MCF 10A (cell line): ENCODE data around the gene SPATA9. TPM values are rescaled to one million over a fixed set of nuclear protein-coding genes. Genes with fewer than 3 reads are reported as not detected.
"Not testable (repeated sequence)": the region's sequence is repeated elsewhere in the genome, so short reads cannot be mapped to it uniquely, and the experiment has no call there.

Source experiments
- BruUV-seq: library from RNA; stranded (reverse); fragments of 400-500 nt; replicated peaks from 2 replicates; lab custom pipeline; 2021; lab: Mats Ljungman, UMichigan
- CTCF ChIA-PET: fragments of 300-600 bp; sonication (Branson Sonifier 250); formaldehyde crosslinking; extraction: SDS; loops from one replicate; lab custom pipeline; 2021; ENCODE audit warnings: antibody characterized with exemption, inconsistent platforms; lab: Yijun Ruan, JAX
- POLR2A ChIA-PET: fragments of 300-600, 350-650 bp; sonication (Branson Sonifier 250); formaldehyde crosslinking; extraction: SDS; loops from one replicate; lab custom pipeline; 2020; ENCODE audit warnings: antibody characterized with exemption, inconsistent platforms; lab: Yijun Ruan, JAX
- DNase-seq: peaks from one replicate; pipeline ENCODE4 v3.0.0-alpha.2; 2018; ENCODE audit not compliant: unreplicated experiment
- H3K27ac Mint-ChIP-seq: one replicate; pipeline ENCODE4 v1.8.0; 2022; ENCODE audit warnings: mild to moderate bottlenecking, low read depth, mixed read lengths; ENCODE audit not compliant: unreplicated experiment
- H3K27me3 Mint-ChIP-seq: one replicate; pipeline ENCODE4 v1.8.0; 2022; ENCODE audit warnings: mixed read lengths; ENCODE audit not compliant: insufficient read depth, unreplicated experiment
- H3K36me3 Mint-ChIP-seq: one replicate; pipeline ENCODE4 v1.8.0; 2022; ENCODE audit warnings: mild to moderate bottlenecking, moderate library complexity, mixed read lengths; ENCODE audit not compliant: insufficient read depth, unreplicated experiment
- H3K4me1 Mint-ChIP-seq: one replicate; pipeline ENCODE4 v1.8.0; 2022; ENCODE audit warnings: mixed read lengths; ENCODE audit not compliant: insufficient read depth, unreplicated experiment
- H3K4me3 Mint-ChIP-seq: one replicate; pipeline ENCODE4 v1.8.0; 2022; ENCODE audit warnings: mild to moderate bottlenecking, moderate library complexity, mixed read lengths; ENCODE audit not compliant: unreplicated experiment
- H3K9me3 Mint-ChIP-seq: one replicate; pipeline ENCODE4 v1.8.0; 2022; ENCODE audit warnings: mixed read lengths; ENCODE audit not compliant: unreplicated experiment
- CTCF ChIP-seq: fragments of 200-600 bp; IDR thresholded peaks from one replicate; pipeline ENCODE4 v1.8.0; 2022; ENCODE audit warnings: antibody characterized with exemption, mild to moderate bottlenecking; ENCODE audit not compliant: unreplicated experiment
- intact Hi-C: fragments of 100-400 bp; cut with micrococcal nuclease; formaldehyde crosslinking; loops from 2 replicates; pipeline ENCODE4 v1.14.1; 2022
- total RNA-seq: library from RNA; stranded (reverse); gene quantifications from 2 replicates; pipeline ENCODE4 v1.2.3, GENCODE V29; 2022

The SPATA9 gene
- total RNA-seq, 1 experiment from 2014 or later = not detected

- no peaks in the 10 kb centered on the region for H3K27me3 Mint-ChIP-seq
- no TSS peak for BruUV-seq
- H3K9me3 Mint-ChIP-seq = no peaks in the 10 kb centered on the region
- H3K27ac Mint-ChIP-seq = no peak overlapping the region
- no peak for TF ChIP-seq CTCF
- DNase-seq = no peak
- no peaks in the 10 kb centered on the region for H3K4me1 Mint-ChIP-seq
- H3K4me3 Mint-ChIP-seq = no peak overlapping the region
- CTCF ChIA-PET = interaction anchor here (0.9 to 2.2 kb wide), 4 partner anchors 10 to 212 kb away, joined by 3 to 8 read pairs (median 6); no protein-coding TSS in a partner anchor
- POLR2A ChIA-PET = interaction anchor here (1.2 kb wide), 1 partner anchor 13 kb away, joined by 3 read pairs; the partner anchor contains the start of gene RFESD
- peaks cover 11% of the 10 kb centered on the region for H3K36me3 Mint-ChIP-seq
- intact Hi-C loops = no loop called here
Measured at GRCh38 chr5:95634081-95634480, 48.7 kb downstream of the SPATA9 start.

- Mint-ChIP-seq H3K4me3 (no peak overlapping the region), H3K27ac (no peak overlapping the region), H3K4me1 (no peaks in the 10 kb centered on the region), H3K9me3 (no peaks in the 10 kb centered on the region), H3K27me3 (no peaks in the 10 kb centered on the region), H3K36me3 (peaks cover 11% of the 10 kb centered on the region)
- CTCF ChIA-PET = interaction anchor here (0.9 to 2.2 kb wide), 3 partner anchors 10 to 213 kb away, joined by 3 to 8 read pairs (median 4); no protein-coding TSS in a partner anchor
- DNase-seq = no peak
- intact Hi-C loops = no loop called here
- POLR2A ChIA-PET = no interaction called here
- no peak for TF ChIP-seq CTCF
- BruUV-seq = no TSS peak
Measured at GRCh38 chr5:95633671-95634070, 49.1 kb downstream of the SPATA9 start.

- H3K9me3 Mint-ChIP-seq, POLR2A ChIA-PET, BruUV-seq, H3K27me3 Mint-ChIP-seq, CTCF ChIA-PET, H3K4me1 Mint-ChIP-seq, intact Hi-C loops, DNase-seq, H3K36me3 Mint-ChIP-seq, H3K4me3 Mint-ChIP-seq, H3K27ac Mint-ChIP-seq: not testable (repeated sequence)
Measured at GRCh38 chr5:95632942-95633341, 49.8 kb downstream of the SPATA9 start.

DNA sequence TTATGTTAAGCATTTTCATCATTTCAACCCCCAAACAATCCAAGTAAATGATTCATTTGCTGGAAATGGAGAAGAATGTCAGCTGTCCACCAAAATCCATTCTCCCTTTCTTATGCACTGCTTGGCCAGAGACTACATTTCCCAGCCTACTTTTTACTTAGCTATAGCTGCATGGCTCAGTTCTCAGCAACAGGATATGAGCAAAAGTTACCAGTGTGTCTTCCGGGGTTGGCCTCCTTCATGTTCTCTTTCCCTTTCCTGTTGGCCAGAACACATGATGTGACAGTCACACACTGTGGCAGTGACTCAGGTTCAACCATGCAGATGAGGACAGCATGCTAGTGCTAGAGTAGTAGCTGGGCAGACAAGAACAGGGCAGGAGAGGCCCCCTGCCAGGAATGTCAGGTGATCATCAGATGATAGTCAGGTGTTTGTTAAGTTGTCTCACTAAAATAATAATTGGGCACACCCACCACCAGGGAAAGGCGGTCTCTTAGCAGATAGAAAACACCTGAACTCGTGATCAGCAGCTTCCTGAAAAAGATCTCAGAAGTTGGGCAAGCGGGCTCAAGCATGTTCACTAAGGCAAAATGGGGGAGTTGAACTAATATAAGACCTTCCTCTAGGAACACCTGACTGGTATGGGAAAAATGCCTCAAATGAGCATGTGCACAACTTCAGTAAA, 50.7 kb downstream of the SPATA9 start:
- Mint-ChIP-seq H3K36me3 (peaks cover 6% of the 10 kb centered on the region), H3K27ac (no peak overlapping the region), H3K9me3 (no peaks in the 10 kb centered on the region), H3K27me3 (no peaks in the 10 kb centered on the region), H3K4me3 (no peak overlapping the region), H3K4me1 (no peaks in the 10 kb centered on the region)
- ChIA-PET CTCF (interaction anchor here (0.6 to 2.0 kb wide), 7 partner anchors 10 to 216 kb away, joined by 3 to 7 read pairs (median 4); partner anchors contain the start of genes ARSK, RFESD and SKIC3), POLR2A (interaction anchor here (0.8 to 2.0 kb wide), 8 partner anchors 10 to 190 kb away, joined by 3 to 6 read pairs (median 4); partner anchors contain the start of genes ARSK, GLRX and SKIC3)
- TF ChIP-seq CTCF = no peak
- BruUV-seq = no TSS peak
- intact Hi-C loops = no loop called here
- peak; percentile 22 for DNase-seq
